ENCODE measurements around the gene PBRM1. TPM values are rescaled to one million over a fixed set of nuclear protein-coding genes. Genes with fewer than 3 reads are reported as not detected.

The PBRM1 gene
- total RNA-seq, 4 donors from 2014 or later, result 89.4 to 118 (median 114) TPM

- DNase-seq (ENCODE audit: low spot score) (no peak), ATAC-seq (ENCODE audit: low FRiP score) (no peak)
- no peak for TF ChIP-seq CTCF (IDR thresholded peaks at IDR 0.05)
Observed at GRCh38 chr3:52703341-52703740, 17.6 kb upstream of the PBRM1 start.

GRCh38 chr3:52697632-52697965, 11.9 kb upstream of the PBRM1 start:
- no peak for TF ChIP-seq CTCF (IDR thresholded peaks at IDR 0.05)
- no peak for ATAC-seq (ENCODE audit: low FRiP score)
- no peak for DNase-seq (ENCODE audit: low spot score)

- ATAC-seq (ENCODE audit: low FRiP score) (no peak), DNase-seq (ENCODE audit: low spot score) (no peak)
- no peak for TF ChIP-seq CTCF (IDR thresholded peaks at IDR 0.05)
Observed at GRCh38 chr3:52696830-52697631, 11.3 kb upstream of the PBRM1 start.

DNA sequence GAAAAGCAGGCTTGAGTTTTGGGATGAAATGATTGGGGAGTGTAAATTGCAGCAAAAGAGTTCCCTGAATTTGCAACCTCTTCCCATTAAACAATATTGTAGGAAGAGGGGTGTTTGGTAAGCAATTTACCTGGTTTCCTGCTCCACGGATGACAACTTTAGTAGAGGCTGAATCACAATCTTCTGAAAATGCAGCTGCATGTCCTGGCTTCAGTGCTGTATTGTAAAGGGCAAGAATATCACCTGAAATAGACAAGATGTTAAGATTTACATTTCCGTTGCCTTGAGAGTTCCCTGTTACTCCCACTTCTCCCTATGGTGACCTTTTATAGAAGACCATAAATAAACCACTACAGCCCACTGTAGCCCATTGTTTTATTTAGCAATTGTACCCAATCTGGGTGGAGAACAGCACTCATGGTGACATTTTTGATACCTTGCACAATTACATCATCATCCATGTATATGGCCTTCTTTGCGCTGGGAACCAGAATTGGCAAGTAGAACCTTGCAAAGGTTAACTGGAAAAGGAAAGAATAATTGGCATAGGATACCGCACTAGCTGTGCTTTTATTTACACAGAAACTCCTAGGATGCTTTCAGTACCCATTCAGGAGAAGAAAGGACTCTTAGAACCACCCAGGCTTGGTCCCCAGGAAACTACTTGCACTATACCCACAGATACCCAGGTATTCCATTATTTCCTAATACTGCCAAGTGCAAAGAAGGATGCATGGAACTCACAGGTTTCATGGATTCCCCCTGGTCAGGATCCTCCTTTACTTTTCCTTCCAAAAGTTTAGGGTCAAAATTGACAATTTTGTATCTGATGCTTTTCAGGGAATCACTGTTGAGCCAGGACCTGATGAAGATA, 10.3 kb upstream of the PBRM1 start:
- DNase-seq (ENCODE audit: low spot score) (no peak), ATAC-seq (ENCODE audit: low FRiP score) (no peak)
- no peak for TF ChIP-seq CTCF (IDR thresholded peaks at IDR 0.05)

GRCh38 chr3:52694528-52695189, 8.9 kb upstream of the PBRM1 start:
- ATAC-seq (ENCODE audit: low FRiP score) (no peak), DNase-seq (ENCODE audit: low spot score) (no peak)
- no peak for TF ChIP-seq CTCF (IDR thresholded peaks at IDR 0.05)

DNA sequence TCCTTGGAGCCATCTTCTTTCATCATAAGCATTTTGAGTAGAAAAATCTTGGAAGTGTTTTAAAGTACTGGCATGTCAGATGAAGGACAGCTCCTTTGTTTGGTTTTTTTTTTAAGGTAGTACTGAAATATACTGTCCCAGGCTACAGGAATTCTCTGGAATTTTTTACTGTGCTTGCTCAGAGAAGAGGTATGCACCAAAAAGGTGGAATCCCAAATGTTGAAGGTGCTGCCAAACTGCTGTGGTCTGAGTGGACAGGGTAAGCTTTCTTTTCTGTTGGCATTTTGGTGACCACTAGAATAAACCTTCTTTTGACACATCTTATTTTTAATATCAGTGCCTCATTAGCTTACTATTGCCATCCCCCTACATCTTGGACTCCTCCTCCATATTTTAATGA, 7.4 kb upstream of the PBRM1 start:
- no peak for TF ChIP-seq CTCF (IDR thresholded peaks at IDR 0.05)
- ATAC-seq (ENCODE audit: low FRiP score) (no peak), DNase-seq (ENCODE audit: low spot score) (no peak)

Measured in omental fat pad (tissue), 4 donors.